ENCODE data around the gene FEV. TPM values are rescaled to one million over a fixed set of nuclear protein-coding genes. Genes with fewer than 3 reads are reported as not detected.

FEV gene
- total RNA-seq, 1 experiment from 2014 or later: 0.34 TPM

- DNase-seq (ENCODE audit: low read depth): no peak
Observed at GRCh38 chr2:219017201-219017931, 32.4 kb upstream of the FEV start.

GRCh38 chr2:219016721-219017120 lies 31.7 kb upstream of the FEV start:
- DNase-seq (ENCODE audit: low read depth): no peak

GRCh38 chr2:219010873-219011272 lies 25.9 kb upstream of the FEV start:
- no peak for DNase-seq (ENCODE audit: low read depth)

GRCh38 chr2:219010162-219010756 lies 25.3 kb upstream of the FEV start:
- DNase-seq (ENCODE audit: low read depth): peak; percentile 24

- no peak for DNase-seq (ENCODE audit: low read depth)
Observed at GRCh38 chr2:219009294-219009693, 24.3 kb upstream of the FEV start.

- no peak for DNase-seq (ENCODE audit: low read depth)
Observed at GRCh38 chr2:219003979-219004378, 19.0 kb upstream of the FEV start.

- DNase-seq (ENCODE audit: low read depth): no peak
Observed at GRCh38 chr2:219003267-219003634, 18.3 kb upstream of the FEV start.

- DNase-seq (ENCODE audit: low read depth): peak; percentile 64
Observed at GRCh38 chr2:219002395-219003266, 17.6 kb upstream of the FEV start.

- no peak for DNase-seq (ENCODE audit: low read depth)
Observed at GRCh38 chr2:219001577-219002394, 16.8 kb upstream of the FEV start.

GRCh38 chr2:219001100-219001576 lies 16.2 kb upstream of the FEV start:
- DNase-seq (ENCODE audit: low read depth): no peak

GRCh38 chr2:219000569-219000960 lies 15.6 kb upstream of the FEV start:
- DNase-seq (ENCODE audit: low read depth): no peak

- no peak for DNase-seq (ENCODE audit: low read depth)
Observed at GRCh38 chr2:218999881-219000568, 15.0 kb upstream of the FEV start.

GRCh38 chr2:218999021-218999880 lies 14.3 kb upstream of the FEV start:
- no peak for DNase-seq (ENCODE audit: low read depth)

GRCh38 chr2:218998414-218999002 lies 13.5 kb upstream of the FEV start:
- DNase-seq (ENCODE audit: low read depth): no peak

- no peak for DNase-seq (ENCODE audit: low read depth)
Observed at GRCh38 chr2:218997731-218998130, 12.7 kb upstream of the FEV start.

- no peak for DNase-seq (ENCODE audit: low read depth)
Observed at GRCh38 chr2:218996937-218997336, 12.0 kb upstream of the FEV start.

- peak; percentile 87 for DNase-seq (ENCODE audit: low read depth)
Observed at GRCh38 chr2:218995972-218996711, 11.2 kb upstream of the FEV start.

- DNase-seq (ENCODE audit: low read depth): no peak
Observed at GRCh38 chr2:218995561-218995960, 10.6 kb upstream of the FEV start.

Data from Daoy (cell line).